Lower lobe of right lung (tissue), 2 donors: Measurements from ENCODE around the gene GFRA1. TPM values are rescaled to one million over a fixed set of nuclear protein-coding genes. Genes with fewer than 3 reads are reported as not detected.
A peak's percentile ranks its signal among the peaks of the same experiment; 100 is the strongest.

Experiments used
- ATAC-seq, 2 donors: fragments of 200-7000 bp; cut with Tn5 transposase; one replicate each; pipeline ENCODE4 v1.9.1; 2020 to 2022; ENCODE audit warnings: mild to moderate bottlenecking in 2 of 2, moderate library complexity in 2 of 2
- DNase-seq: peaks from one replicate; pipeline ENCODE4 v3.0.0-alpha.2; 2020
- H3K27ac ChIP-seq: fragments of 200-600 bp; one replicate; pipeline ENCODE4 v1.8.0; 2022
- H3K27me3 ChIP-seq: fragments of 200-600 bp; one replicate; pipeline ENCODE4 v1.8.0; 2022; ENCODE audit warnings: low read depth
- H3K36me3 ChIP-seq: fragments of 200-600 bp; one replicate; pipeline ENCODE4 v1.8.0; 2022; ENCODE audit warnings: mild to moderate bottlenecking
- H3K4me1 ChIP-seq: fragments of 200-600 bp; one replicate; pipeline ENCODE4 v1.8.0; 2022
- H3K4me3 ChIP-seq: fragments of 200-600 bp; one replicate; pipeline ENCODE4 v1.8.0; 2022; ENCODE audit warnings: mild to moderate bottlenecking
- H3K9me3 ChIP-seq: fragments of 200-600 bp; one replicate; pipeline ENCODE4 v1.8.0; 2022
- CTCF ChIP-seq: fragments of 200-600 bp; IDR thresholded peaks from one replicate; pipeline ENCODE4 v1.8.0; 2022; ENCODE audit warnings: antibody characterized with exemption, mild to moderate bottlenecking
- intact Hi-C: fragments of 100-400 bp; cut with DNase I; formaldehyde crosslinking; loops from one replicate; pipeline ENCODE4 v1.11.0; 2022
- total RNA-seq: library from RNA; stranded (reverse); fragmentation: NEBNext Ultra II Directional; extraction: Animal tissue kit (Norgen Biotek cat#: 25700); gene quantifications from one replicate; pipeline ENCODE4 v1.2.1, GENCODE V29; 2021
- donor health status: DM: no; HTN: yes; CAD: no; lungs with severe emphysema.

GFRA1 gene
- total RNA-seq, 1 donor from 2014 or later: 9.8 TPM

- intact Hi-C loops: no loop called here
- no peaks in the 10 kb centered on the region for H3K27me3 ChIP-seq
- TF ChIP-seq CTCF: no peak
- H3K9me3 ChIP-seq: no peaks in the 10 kb centered on the region
- DNase-seq (no peak), ATAC-seq (no peak)
- no peak overlapping the region for H3K4me3 ChIP-seq
- no peaks in the 10 kb centered on the region for H3K4me1 ChIP-seq
- no peaks in the 10 kb centered on the region for H3K36me3 ChIP-seq
- H3K27ac ChIP-seq: no peak overlapping the region
These were observed 164.9 kb downstream of the GFRA1 start for GRCh38 chr10:116108095-116108494.

GRCh38 chr10:116106611-116107010 is 166.4 kb downstream of the GFRA1 start:
- H3K27me3 ChIP-seq: no peaks in the 10 kb centered on the region
- intact Hi-C loops: no loop called here
- ATAC-seq (no peak), DNase-seq (no peak)
- H3K9me3 ChIP-seq: no peaks in the 10 kb centered on the region
- no peak for TF ChIP-seq CTCF
- H3K27ac ChIP-seq: no peak overlapping the region
- H3K4me3 ChIP-seq: no peak overlapping the region
- no peaks in the 10 kb centered on the region for H3K36me3 ChIP-seq
- H3K4me1 ChIP-seq: no peaks in the 10 kb centered on the region

- ATAC-seq (peak; percentile 60 to 73), DNase-seq (no peak)
- Histone ChIP-seq H3K27ac (no peak overlapping the region), H3K9me3 (no peaks in the 10 kb centered on the region), H3K4me3 (no peak overlapping the region), H3K36me3 (no peaks in the 10 kb centered on the region), H3K27me3 (no peaks in the 10 kb centered on the region), H3K4me1 (no peaks in the 10 kb centered on the region)
- TF ChIP-seq CTCF: no peak
- intact Hi-C loops: no loop called here
These were observed 167.7 kb downstream of the GFRA1 start for GRCh38 chr10:116105264-116105663.

GRCh38 chr10:116104210-116104932 is 168.6 kb downstream of the GFRA1 start:
- no peak overlapping the region for H3K27ac ChIP-seq
- TF ChIP-seq CTCF: no peak
- no peaks in the 10 kb centered on the region for H3K27me3 ChIP-seq
- intact Hi-C loops: no loop called here
- no peaks in the 10 kb centered on the region for H3K36me3 ChIP-seq
- H3K9me3 ChIP-seq: no peaks in the 10 kb centered on the region
- no peaks in the 10 kb centered on the region for H3K4me1 ChIP-seq
- no peak overlapping the region for H3K4me3 ChIP-seq
- ATAC-seq (no peak), DNase-seq (no peak)

- intact Hi-C loops: no loop called here
- Histone ChIP-seq H3K4me1 (no peaks in the 10 kb centered on the region), H3K4me3 (no peak overlapping the region), H3K36me3 (no peaks in the 10 kb centered on the region), H3K27me3 (no peaks in the 10 kb centered on the region), H3K9me3 (no peaks in the 10 kb centered on the region), H3K27ac (no peak overlapping the region)
- no peak for TF ChIP-seq CTCF
- ATAC-seq (no peak), DNase-seq (no peak)
These were observed 169.3 kb downstream of the GFRA1 start for GRCh38 chr10:116103668-116104067.
